ENCODE data around the gene FAM168A.

GRCh38 chr11:73586791-73587190, 11.1 kb downstream of the FAM168A start:
- TF ChIP-seq CTCF (IDR thresholded peaks at IDR 0.05), result no peak
- TF ChIP-seq POLR2A (IDR thresholded peaks at IDR 0.05; ENCODE audit: low read depth), result no peak
- TF ChIP-seq POLR2AphosphoS5 (IDR thresholded peaks at IDR 0.05), result no peak

Data from esophagus muscularis mucosa (tissue), 3 donors.